HepG2 (cell line): ENCODE results near the gene PODN. TPM values are rescaled to one million over a fixed set of nuclear protein-coding genes. Genes with fewer than 3 reads are reported as not detected.

Experiments used
- BATF2 ChIP-seq: sonication (generic); formaldehyde crosslinking; IDR thresholded peaks from 2 replicates; pipeline ENCODE4 v1.8.0; 2022; ENCODE audit warnings: mild to moderate bottlenecking, missing genetic modification reagents, moderate library complexity
- CBX5 ChIP-seq: sonication (generic); formaldehyde crosslinking; IDR thresholded peaks from 2 replicates; pipeline ENCODE4 v1.4.0; 2020; ENCODE audit warnings: missing genetic modification reagents, borderline replicate concordance
- FOSL2 ChIP-seq: sonication (generic); formaldehyde crosslinking; IDR thresholded peaks from 2 replicates; pipeline ENCODE4 v1.4.0; 2020; ENCODE audit warnings: missing genetic modification reagents
- MAZ ChIP-seq, 2 experiments: sonication (generic) in 1 of 2; formaldehyde crosslinking in 1 of 2; IDR thresholded peaks; 2 replicates each; pipeline versions ENCODE4 v1.5.0 to v1.6.1; 2012 to 2020; ENCODE audit warnings: low read depth in 2 of 2, mild to moderate bottlenecking in 2 of 2, borderline replicate concordance in 1 of 2, improper control_type of control experiment in 1 of 2, low read length in 1 of 2, missing genetic modification reagents in 1 of 2, moderate library complexity in 1 of 2
- MBNL3 ChIP-seq: fragments of 250-450 bp; sonication (Bioruptor Pico); conservative IDR thresholded peaks from 2 replicates; pipeline ENCODE4 v1.8.0; 2022; ENCODE audit warnings: mild to moderate bottlenecking, inconsistent platforms
- ZMYM3 ChIP-seq: sonication (generic); formaldehyde crosslinking; IDR thresholded peaks from 2 replicates; pipeline ENCODE4 v1.5.1; 2020; ENCODE audit warnings: mild to moderate bottlenecking, missing genetic modification reagents
- ZNF891 ChIP-seq: sonication (generic); formaldehyde crosslinking; IDR thresholded peaks from 2 replicates; pipeline ENCODE4 v1.5.0; 2020; ENCODE audit warnings: mild to moderate bottlenecking, missing genetic modification reagents
- polyA plus RNA-seq, 8 experiments: library from polyadenylated mRNA; depleted of rRNA in 3 of 8; stranded (reverse) in 7 of 8; unstranded in 1 of 8; fragments of >200 nt; fragmentation: Illumina TruSeq in 4 of 8; extraction: Trizol in 4 of 8; gene quantifications; 2 replicates each; pipeline versions ENCODE4 v1.2.1 to v1.2.3, GENCODE V29; 2011 to 2016; ENCODE audit warnings: low read depth in 4 of 8, missing spikeins in 1 of 8, mixed read lengths in 1 of 8; ENCODE audit not compliant: insufficient read depth in 1 of 8
- total RNA-seq, 5 experiments: library from RNA; depleted of rRNA; stranded (reverse); fragments of >200 nt; fragmentation: Illumina TruSeq; extraction: Trizol; gene quantifications; 2 replicates each; pipeline ENCODE4 v1.2.3, GENCODE V29; 2016; ENCODE audit warnings: low read depth in 1 of 5
- TF ChIP-seq, protein P1 (sequence below): sonication (generic); formaldehyde crosslinking; IDR thresholded peaks from 2 replicates; pipeline ENCODE4 v1.4.0; 2020; ENCODE audit warnings: mild to moderate bottlenecking, missing genetic modification reagents
- TF ChIP-seq, protein P2 (sequence below): sonication (generic); formaldehyde crosslinking; IDR thresholded peaks from 2 replicates; pipeline ENCODE4 v1.4.0; 2020; ENCODE audit warnings: mild to moderate bottlenecking, missing genetic modification reagents, borderline replicate concordance
- TF ChIP-seq, protein P3 (sequence below): sonication (generic); formaldehyde crosslinking; IDR thresholded peaks from 2 replicates; pipeline ENCODE4 v1.5.1; 2020; ENCODE audit warnings: mild to moderate bottlenecking, missing genetic modification reagents, borderline replicate concordance
- TF ChIP-seq, protein P4 (sequence below): sonication (generic); formaldehyde crosslinking; IDR thresholded peaks from 2 replicates; pipeline ENCODE4 v1.4.0; 2020; ENCODE audit warnings: missing genetic modification reagents, borderline replicate concordance

The PODN gene
- total and polyA plus RNA-seq, 2 of the 13 experiments (the other 11 are each of a cell fraction or from before 2014, with no cell fraction given): 0.13 TPM; not detected in 1

DNA sequence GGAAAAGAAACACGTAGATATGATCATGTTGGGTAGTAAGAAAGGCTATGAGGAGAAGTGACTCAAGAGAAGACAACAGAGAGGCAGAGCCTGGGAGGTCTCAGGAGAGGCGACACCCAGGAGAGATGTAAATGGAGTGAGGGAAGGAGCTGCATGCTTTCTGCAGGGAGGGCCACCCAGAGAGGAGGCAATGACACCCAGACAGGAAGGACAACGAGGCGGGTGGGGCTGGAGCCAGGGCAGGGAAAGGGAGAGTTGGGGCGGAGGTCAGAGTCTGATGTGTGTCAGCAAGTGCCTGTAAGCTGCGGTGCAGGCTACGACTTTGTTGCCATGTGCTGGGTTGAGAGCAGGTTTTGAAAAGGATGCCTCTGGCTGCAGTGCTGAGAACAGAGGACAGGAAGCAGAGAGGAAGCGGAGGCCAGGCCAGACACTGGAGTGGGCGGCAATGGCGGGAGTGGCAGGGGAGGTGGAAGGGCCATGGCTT, 49.1 kb downstream of the PODN start (continued):
- TF ChIP-seq, protein P1, sequence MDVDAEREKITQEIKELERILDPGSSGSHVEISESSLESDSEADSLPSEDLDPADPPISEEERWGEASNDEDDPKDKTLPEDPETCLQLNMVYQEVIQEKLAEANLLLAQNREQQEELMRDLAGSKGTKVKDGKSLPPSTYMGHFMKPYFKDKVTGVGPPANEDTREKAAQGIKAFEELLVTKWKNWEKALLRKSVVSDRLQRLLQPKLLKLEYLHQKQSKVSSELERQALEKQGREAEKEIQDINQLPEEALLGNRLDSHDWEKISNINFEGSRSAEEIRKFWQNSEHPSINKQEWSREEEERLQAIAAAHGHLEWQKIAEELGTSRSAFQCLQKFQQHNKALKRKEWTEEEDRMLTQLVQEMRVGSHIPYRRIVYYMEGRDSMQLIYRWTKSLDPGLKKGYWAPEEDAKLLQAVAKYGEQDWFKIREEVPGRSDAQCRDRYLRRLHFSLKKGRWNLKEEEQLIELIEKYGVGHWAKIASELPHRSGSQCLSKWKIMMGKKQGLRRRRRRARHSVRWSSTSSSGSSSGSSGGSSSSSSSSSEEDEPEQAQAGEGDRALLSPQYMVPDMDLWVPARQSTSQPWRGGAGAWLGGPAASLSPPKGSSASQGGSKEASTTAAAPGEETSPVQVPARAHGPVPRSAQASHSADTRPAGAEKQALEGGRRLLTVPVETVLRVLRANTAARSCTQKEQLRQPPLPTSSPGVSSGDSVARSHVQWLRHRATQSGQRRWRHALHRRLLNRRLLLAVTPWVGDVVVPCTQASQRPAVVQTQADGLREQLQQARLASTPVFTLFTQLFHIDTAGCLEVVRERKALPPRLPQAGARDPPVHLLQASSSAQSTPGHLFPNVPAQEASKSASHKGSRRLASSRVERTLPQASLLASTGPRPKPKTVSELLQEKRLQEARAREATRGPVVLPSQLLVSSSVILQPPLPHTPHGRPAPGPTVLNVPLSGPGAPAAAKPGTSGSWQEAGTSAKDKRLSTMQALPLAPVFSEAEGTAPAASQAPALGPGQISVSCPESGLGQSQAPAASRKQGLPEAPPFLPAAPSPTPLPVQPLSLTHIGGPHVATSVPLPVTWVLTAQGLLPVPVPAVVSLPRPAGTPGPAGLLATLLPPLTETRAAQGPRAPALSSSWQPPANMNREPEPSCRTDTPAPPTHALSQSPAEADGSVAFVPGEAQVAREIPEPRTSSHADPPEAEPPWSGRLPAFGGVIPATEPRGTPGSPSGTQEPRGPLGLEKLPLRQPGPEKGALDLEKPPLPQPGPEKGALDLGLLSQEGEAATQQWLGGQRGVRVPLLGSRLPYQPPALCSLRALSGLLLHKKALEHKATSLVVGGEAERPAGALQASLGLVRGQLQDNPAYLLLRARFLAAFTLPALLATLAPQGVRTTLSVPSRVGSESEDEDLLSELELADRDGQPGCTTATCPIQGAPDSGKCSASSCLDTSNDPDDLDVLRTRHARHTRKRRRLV (CRISPR knock-in tag): no peak
- TF ChIP-seq BATF2 (CRISPR knock-in tag): no peak
- TF ChIP-seq, protein P2, sequence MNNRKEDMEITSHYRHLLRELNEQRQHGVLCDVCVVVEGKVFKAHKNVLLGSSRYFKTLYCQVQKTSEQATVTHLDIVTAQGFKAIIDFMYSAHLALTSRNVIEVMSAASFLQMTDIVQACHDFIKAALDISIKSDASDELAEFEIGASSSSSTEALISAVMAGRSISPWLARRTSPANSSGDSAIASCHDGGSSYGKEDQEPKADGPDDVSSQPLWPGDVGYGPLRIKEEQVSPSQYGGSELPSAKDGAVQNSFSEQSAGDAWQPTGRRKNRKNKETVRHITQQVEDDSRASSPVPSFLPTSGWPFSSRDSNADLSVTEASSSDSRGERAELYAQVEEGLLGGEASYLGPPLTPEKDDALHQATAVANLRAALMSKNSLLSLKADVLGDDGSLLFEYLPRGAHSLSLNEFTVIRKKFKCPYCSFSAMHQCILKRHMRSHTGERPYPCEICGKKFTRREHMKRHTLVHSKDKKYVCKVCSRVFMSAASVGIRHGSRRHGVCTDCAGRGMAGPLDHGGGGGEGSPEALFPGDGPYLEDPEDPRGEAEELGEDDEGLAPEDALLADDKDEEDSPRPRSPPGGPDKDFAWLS (CRISPR knock-in tag): no peak
- TF ChIP-seq, protein P3, sequence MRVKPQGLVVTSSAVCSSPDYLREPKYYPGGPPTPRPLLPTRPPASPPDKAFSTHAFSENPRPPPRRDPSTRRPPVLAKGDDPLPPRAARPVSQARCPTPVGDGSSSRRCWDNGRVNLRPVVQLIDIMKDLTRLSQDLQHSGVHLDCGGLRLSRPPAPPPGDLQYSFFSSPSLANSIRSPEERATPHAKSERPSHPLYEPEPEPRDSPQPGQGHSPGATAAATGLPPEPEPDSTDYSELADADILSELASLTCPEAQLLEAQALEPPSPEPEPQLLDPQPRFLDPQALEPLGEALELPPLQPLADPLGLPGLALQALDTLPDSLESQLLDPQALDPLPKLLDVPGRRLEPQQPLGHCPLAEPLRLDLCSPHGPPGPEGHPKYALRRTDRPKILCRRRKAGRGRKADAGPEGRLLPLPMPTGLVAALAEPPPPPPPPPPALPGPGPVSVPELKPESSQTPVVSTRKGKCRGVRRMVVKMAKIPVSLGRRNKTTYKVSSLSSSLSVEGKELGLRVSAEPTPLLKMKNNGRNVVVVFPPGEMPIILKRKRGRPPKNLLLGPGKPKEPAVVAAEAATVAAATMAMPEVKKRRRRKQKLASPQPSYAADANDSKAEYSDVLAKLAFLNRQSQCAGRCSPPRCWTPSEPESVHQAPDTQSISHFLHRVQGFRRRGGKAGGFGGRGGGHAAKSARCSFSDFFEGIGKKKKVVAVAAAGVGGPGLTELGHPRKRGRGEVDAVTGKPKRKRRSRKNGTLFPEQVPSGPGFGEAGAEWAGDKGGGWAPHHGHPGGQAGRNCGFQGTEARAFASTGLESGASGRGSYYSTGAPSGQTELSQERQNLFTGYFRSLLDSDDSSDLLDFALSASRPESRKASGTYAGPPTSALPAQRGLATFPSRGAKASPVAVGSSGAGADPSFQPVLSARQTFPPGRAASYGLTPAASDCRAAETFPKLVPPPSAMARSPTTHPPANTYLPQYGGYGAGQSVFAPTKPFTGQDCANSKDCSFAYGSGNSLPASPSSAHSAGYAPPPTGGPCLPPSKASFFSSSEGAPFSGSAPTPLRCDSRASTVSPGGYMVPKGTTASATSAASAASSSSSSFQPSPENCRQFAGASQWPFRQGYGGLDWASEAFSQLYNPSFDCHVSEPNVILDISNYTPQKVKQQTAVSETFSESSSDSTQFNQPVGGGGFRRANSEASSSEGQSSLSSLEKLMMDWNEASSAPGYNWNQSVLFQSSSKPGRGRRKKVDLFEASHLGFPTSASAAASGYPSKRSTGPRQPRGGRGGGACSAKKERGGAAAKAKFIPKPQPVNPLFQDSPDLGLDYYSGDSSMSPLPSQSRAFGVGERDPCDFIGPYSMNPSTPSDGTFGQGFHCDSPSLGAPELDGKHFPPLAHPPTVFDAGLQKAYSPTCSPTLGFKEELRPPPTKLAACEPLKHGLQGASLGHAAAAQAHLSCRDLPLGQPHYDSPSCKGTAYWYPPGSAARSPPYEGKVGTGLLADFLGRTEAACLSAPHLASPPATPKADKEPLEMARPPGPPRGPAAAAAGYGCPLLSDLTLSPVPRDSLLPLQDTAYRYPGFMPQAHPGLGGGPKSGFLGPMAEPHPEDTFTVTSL (CRISPR knock-in tag): peak; percentile 35; the same call in 1 of the 2 replicates
- 0 out of 2 replicates have a peak, but pooled peaks have one; percentile 29 for TF ChIP-seq ZNF891 (CRISPR knock-in tag)
- TF ChIP-seq CBX5 (CRISPR knock-in tag): peak; percentile 58; the same call in 1 of the 2 replicates
- TF ChIP-seq, protein P4, sequence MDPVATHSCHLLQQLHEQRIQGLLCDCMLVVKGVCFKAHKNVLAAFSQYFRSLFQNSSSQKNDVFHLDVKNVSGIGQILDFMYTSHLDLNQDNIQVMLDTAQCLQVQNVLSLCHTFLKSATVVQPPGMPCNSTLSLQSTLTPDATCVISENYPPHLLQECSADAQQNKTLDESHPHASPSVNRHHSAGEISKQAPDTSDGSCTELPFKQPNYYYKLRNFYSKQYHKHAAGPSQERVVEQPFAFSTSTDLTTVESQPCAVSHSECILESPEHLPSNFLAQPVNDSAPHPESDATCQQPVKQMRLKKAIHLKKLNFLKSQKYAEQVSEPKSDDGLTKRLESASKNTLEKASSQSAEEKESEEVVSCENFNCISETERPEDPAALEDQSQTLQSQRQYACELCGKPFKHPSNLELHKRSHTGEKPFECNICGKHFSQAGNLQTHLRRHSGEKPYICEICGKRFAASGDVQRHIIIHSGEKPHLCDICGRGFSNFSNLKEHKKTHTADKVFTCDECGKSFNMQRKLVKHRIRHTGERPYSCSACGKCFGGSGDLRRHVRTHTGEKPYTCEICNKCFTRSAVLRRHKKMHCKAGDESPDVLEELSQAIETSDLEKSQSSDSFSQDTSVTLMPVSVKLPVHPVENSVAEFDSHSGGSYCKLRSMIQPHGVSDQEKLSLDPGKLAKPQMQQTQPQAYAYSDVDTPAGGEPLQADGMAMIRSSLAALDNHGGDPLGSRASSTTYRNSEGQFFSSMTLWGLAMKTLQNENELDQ (CRISPR knock-in tag): no peak
- peak; percentile 85; the same call in 1 of the 2 replicates for TF ChIP-seq ZMYM3 (CRISPR knock-in tag)
- TF ChIP-seq FOSL2 (CRISPR knock-in tag): peak; percentile 66
- no peak for TF ChIP-seq MAZ (IDR thresholded peaks at IDR 0.05; ENCODE audit: borderline replicate concordance, low read depth, low read length)
- peak; percentile 53; the same call in 1 of the 2 replicates for TF ChIP-seq MAZ (CRISPR knock-in tag; IDR thresholded peaks at IDR 0.05; ENCODE audit: low read depth)
- TF ChIP-seq MBNL3 (CRISPR knock-in tag): no peak
